Pericardium fibroblast (primary cell): ENCODE data around the gene MMRN1. TPM values are rescaled to one million over a fixed set of nuclear protein-coding genes. Genes with fewer than 3 reads are reported as not detected.

Source experiments
- total RNA-seq: library from RNA; depleted of rRNA; stranded (reverse); fragments of >200 nt; gene quantifications from 2 replicates; pipeline ENCODE4 v1.2.3, GENCODE V29; 2015

MMRN1 gene
- 0.58 TPM in 1 of 2 replicates, not detected in the other for total RNA-seq

GRCh38 chr4:89894649-89895550 is at the start of gene MMRN1:
TSS of gene MMRN1 (plus strand) at chr4:89894854. CDS start at chr4:89894972, 118 bp downstream.

Other genes starting within 250 kb of the MMRN1 start
- gene SNCA, start 57.7 kb upstream of the MMRN1 start, total RNA-seq = 0.43 and 3.4 TPM in 2 replicates
- gene CCSER1, start 232.5 kb downstream of the MMRN1 start, total RNA-seq = not detected in 2 replicates